Activated CD4-positive, CD25-positive, alpha-beta regulatory T cell treated with anti-CD3 and anti-CD28 coated beads, Interleukin-2, amount 50 U/mL, for 24 hours (primary cell): ENCODE measurements around the gene CRIM1.
"Not testable (repeated sequence)": the region's sequence is repeated elsewhere in the genome, so short reads cannot be mapped to it uniquely, and the experiment has no call there.

Experiments used
- ATAC-seq, 2 donors: fragments of 150-1000 bp; cut with Tn5 transposase; one replicate each; pipeline ENCODE4 v1.10.0; 2021; ENCODE audit warnings: mild to moderate bottlenecking in 1 of 2, moderate library complexity in 1 of 2

CRIM1 gene

DNA sequence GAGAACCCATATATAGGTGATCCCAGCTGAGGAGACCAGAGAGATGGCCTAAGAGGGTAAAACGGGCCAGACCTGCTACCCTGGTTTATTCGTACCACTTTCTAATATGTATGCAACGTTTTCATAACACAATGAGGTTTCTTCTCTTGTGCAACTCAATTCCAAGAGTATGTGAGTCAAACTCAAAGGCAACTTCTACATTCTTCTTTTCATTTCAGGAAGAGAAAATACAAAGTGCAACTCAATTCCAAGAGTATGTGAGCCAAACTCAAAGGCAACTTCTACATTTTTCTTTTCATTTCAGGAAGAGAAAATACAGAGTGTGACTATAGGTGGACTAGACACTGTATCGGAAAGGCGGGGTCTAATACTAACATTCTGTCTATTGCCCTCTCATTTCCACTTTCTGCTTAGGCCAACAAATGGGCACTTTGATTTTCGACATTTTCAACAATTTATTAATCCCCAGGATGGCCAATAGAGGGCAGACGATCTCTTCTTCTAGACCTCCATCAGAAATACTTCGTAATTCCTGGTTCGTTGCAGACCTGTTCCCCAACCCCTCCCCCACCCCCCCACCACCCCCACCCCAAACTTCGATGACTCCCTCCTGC lies 3.7 kb upstream of the CRIM1 start:
- ATAC-seq: no peak

DNA sequence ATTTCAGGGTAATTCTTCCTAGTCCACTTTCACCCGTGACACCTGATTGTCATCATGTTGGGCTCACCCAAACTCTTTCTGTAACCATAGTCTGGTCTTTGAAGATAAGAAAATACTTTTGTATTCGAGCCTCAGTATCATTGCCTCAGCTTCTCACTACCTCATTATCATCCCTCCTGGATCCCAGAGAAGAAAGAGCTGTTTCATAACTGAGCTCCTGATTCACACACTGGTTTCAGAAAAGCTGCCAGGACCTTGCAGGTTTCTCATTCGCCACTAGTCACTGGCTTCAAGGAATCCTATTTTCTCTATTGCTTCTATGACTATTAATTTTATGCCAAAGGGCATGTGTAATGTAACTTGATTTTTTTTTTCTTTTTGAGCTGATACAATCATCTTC lies 2.9 kb upstream of the CRIM1 start:
- ATAC-seq: no peak

- no peak for ATAC-seq
Measured at GRCh38 chr2:36354811-36355150, 797 bp upstream of the CRIM1 start.

- peak in 1 of 2 donors; percentile 32 for ATAC-seq
Measured at GRCh38 chr2:36355890-36356297, 316 bp downstream of the CRIM1 start.

- ATAC-seq: peak; percentile 3 to 39
Measured at GRCh38 chr2:36356298-36356989, 866 bp downstream of the CRIM1 start.

DNA sequence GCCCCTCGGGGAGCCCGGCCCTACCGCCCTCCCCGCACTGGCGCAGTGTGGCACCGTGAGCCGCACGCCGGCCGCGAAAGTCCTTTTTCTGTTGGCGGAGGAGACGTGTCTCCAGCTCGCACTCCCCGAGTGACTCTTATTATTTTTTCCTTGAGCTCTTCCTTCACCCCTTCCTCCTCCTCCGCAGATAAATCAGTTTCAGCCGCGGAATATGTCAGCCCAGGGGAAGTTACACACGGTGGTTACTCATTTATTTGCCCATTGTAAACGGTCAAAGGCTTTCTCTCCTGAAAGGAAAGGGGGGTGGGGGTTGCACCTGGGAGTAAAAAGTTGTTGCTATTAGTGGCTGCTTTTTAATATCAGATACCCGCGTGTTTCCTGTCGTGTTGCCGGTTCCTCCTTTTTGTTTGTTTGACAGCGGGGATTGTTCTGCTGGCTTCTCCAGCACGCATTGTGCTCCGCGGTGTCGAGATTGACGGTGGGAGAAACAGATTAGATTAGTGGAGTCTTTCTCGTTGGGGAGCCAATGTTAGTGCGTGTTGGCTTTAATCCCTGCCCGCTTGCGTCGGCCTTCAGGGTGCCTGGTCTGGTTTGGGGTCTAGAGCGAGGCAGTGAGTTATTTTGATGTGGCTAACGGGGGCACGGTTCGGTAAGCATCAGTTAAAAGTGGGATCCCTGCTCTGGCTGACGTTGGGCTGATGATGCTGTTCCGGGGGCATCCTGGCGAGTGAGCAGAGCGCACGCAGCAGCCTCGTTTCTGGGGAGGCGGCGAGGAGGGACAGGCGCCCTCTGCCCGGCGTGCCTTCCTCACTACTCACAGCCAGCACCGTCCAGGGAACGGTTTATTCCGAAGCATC lies 1.6 kb downstream of the CRIM1 start:
- ATAC-seq: peak; percentile 20 to 34

DNA sequence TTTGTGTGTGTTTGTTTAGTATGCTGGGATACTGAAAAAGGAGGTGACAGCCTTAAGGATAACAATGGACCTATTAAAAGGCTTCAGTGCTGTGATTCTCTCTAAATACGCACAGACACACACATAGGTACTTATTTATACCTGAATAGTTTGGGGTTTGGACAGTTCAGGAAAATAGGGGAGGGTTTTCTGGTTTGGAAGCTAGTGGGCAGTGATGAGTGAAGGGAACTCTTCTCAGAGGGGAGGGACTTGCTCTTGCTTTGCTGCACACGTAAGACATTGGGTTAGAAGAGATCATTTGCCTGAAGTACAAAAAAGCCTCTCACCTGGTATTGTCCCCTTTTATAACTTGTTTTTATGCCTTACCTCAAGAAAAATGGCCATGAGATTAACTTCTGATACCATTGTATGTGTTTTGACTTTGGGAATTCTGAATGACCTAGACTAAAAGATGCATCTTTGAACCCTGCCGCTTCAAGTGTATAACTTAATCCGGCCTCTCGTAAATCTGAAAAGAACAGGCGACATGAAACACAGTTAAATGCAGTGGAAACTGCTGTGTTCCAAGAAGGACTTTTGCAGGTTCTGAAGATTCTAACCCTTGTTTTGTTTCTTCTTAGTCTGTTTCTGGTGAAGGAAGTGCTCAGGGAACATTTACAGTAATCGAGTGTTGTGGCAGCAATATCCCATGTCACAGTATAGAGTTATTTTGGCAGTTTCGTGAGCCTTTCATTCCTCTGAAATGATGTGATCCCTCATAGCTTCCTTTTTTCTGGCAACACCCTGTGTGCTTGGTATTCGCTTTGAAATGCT lies 2.5 kb downstream of the CRIM1 start:
- no peak for ATAC-seq

- ATAC-seq: no peak
Measured at GRCh38 chr2:36359067-36359466, 3.5 kb downstream of the CRIM1 start.

DNA sequence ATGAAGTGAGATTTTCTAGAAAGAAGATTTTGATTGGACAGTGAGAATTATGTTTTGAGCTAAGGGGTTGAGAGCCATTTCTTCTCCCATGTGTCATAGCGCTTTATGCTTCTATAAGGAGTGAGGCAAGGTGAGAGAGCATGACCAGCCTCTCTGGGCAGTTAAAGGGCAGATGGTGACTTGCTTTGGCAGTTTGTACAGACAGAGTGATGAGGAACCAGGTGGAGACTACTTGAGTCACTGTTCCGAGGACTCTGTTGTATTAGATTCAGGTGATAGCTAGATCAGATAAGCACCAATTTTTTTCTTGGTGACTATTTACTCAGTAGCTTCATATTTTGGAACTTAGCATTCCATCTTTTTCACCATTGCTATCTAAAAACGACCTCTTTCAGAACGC lies 4.5 kb downstream of the CRIM1 start:
- no peak for ATAC-seq

DNA sequence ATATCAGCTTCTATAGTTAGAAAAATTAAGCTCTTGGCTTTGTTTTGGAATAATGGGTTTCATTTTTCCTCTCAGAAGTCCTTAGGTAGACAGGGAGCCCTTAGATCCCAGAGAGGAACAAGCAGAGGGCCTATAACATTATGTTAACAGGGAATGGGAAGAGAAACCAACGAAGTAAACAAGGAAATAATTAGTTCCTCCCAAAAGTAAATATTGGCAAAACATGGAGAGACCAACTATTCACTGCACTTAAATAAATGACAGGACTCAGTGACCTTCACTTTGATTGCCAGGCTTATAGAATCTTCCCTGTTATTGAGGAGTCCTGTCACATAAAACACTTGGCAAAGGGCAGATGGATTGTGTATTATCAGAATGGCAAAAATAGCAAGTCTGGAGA lies 5.3 kb downstream of the CRIM1 start:
- no peak for ATAC-seq

GRCh38 chr2:36361396-36361795 lies 5.8 kb downstream of the CRIM1 start:
- ATAC-seq: no peak

- ATAC-seq: no peak
Measured at GRCh38 chr2:36362291-36362690, 6.7 kb downstream of the CRIM1 start.

DNA sequence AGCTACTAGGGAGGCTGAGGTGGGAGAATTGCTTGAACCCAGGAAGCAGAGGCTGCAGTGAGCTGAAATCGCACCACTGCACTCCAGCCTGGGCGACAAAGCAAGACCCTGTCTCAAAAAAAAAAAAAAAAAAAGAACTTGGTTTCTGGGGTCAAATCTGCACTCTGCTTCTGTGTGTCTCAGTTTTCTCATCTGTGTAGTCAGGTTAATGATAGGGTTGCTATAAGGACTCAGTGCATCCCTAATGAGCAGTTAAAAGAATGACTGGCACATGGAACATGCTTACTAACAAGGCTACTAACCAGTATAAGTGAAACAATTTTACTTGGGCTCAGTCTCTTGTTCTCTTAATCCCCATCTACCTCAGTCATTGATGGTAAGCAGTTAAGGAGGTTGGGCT lies 7.5 kb downstream of the CRIM1 start:
- not testable (repeated sequence) for ATAC-seq

GRCh38 chr2:36366491-36367120 lies 11.0 kb downstream of the CRIM1 start:
- ATAC-seq: no peak

- no peak for ATAC-seq
Measured at GRCh38 chr2:36367486-36367885, 11.9 kb downstream of the CRIM1 start.

- no peak for ATAC-seq
Measured at GRCh38 chr2:36367895-36368353, 12.3 kb downstream of the CRIM1 start.

DNA sequence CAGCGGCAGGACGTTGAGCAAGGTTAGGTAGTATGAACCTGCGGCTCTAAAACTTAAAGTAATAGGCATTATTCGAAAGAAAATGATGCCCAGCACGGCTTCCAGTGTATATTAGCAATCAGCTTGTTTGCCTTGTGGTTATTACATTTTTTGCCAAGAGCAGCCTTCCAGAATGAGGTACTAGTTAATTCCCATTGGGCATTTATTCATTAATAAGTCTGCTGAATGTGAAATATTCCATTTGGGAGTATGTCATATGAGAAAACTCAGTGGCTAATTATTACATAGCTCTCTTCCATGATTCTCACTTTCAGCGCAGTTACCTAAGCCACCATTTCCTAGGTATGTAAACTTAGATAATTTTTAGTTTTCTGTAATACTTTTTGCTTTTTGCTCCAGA lies 12.9 kb downstream of the CRIM1 start:
- no peak for ATAC-seq

GRCh38 chr2:36369163-36369562 lies 13.6 kb downstream of the CRIM1 start:
- ATAC-seq: no peak

- no peak for ATAC-seq
Measured at GRCh38 chr2:36369716-36370115, 14.1 kb downstream of the CRIM1 start.

DNA sequence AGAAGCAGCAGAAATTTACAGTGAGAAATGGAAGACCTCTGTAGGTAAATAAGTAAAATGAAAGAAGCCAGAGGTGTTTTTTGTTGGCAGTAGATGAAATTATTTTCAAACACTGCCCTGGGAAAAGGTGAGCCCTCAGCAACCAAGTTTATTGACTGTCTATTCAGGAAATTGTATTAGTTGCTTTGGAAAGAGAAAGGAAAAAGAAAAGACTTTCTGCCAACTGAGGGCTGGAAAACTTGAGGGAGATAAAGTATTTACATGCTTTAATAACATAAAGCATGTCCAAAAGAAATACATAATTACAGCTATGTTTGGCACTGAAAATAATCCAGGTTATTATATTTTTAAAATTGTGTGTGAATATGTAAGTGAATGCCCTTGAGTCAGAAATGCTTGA lies 14.7 kb downstream of the CRIM1 start:
- ATAC-seq: no peak

DNA sequence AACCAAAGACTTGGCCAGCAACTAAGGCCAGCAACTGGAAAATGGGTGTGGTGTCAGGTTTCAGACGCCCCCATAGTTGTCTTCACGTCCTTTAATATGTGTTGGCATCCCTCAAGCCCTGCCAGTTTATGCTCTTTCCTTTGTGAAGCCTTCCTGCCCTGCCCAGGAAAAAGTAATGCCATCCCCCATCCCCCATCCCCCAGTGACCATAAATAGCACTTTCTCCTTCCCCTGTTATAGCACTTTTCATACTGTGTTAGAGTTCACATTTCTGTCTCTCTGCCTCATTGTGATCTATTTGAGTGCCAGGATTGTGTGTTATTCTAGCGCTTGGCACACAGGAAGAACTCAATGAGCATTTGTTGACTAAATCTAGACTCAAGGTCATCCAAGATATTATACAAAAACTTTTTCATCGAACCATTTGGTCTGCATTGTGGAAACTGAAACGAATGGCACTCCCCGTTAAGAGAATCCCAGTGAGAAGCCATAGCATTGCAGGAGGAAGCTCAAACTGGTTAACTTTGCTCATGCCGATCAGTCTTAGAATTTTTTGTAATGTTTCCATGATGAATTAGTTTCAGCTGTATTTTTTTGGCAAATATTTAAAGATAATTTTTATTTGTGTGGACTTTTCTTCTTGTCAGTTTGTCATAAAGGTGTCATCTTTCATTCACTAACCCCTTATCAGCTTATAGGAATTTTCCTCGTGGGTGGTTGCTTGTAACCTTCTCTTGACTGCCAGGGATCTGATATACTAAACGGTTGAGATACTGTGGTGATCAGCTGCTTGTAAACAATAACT lies 15.7 kb downstream of the CRIM1 start:
- no peak for ATAC-seq
